Common myeloid progenitor, CD34-positive (primary cell): ENCODE data around the gene BRICD5.
A peak's percentile ranks its signal among the peaks of the same experiment; 100 is the strongest.

Experiments used
- CTCF ChIA-PET: fragments of 350-600 bp; sonication (Branson Sonifier 250); formaldehyde crosslinking; loops from one replicate; lab custom pipeline; 2021; ENCODE audit warnings: antibody characterized with exemption; lab: Charles Lee
- POLR2A ChIA-PET: fragments of 350-600 bp; sonication (Branson Sonifier 250); formaldehyde crosslinking; loops from one replicate; lab custom pipeline; 2021; ENCODE audit warnings: antibody characterized with exemption; lab: Charles Lee
- DNase-seq, 3 donors: peaks; one replicate each; pipeline versions ENCODE4 v3.0.0 to v3.0.0-alpha.2; 2013
- H3K27ac ChIP-seq, 2 experiments: 1 replicate in 1 of 2; 2 replicates in 1 of 2; pipeline ENCODE4 v1.7.0; 2013; ENCODE audit warnings: inconsistent platforms in 2 of 2, low read length in 2 of 2, mild to moderate bottlenecking in 2 of 2, low read depth in 1 of 2, moderate library complexity in 1 of 2; ENCODE audit not compliant: severe bottlenecking in 2 of 2, insufficient read depth in 1 of 2, poor library complexity in 1 of 2
- H3K27me3 ChIP-seq, 5 experiments: replicated peaks in 2 of 5; 1 replicate in 3 of 5; 2 replicates in 2 of 5; pipeline versions ENCODE4 v1.6.1 to v1.7.0; 2013; ENCODE audit warnings: low read length in 4 of 5, mild to moderate bottlenecking in 2 of 5, moderate library complexity in 2 of 5, inconsistent platforms in 1 of 5; ENCODE audit not compliant: insufficient read depth in 5 of 5, control insufficient read depth in 4 of 5
- H3K36me3 ChIP-seq, 4 experiments: 1 replicate in 2 of 4; 2 replicates in 2 of 4; pipeline versions ENCODE4 v1.6.1 to v1.7.0; 2013; ENCODE audit warnings: low read length in 3 of 4, control low read depth in 1 of 4, mild to moderate bottlenecking in 1 of 4; ENCODE audit not compliant: control insufficient read depth in 4 of 4, insufficient read depth in 4 of 4
- H3K4me1 ChIP-seq, 4 experiments: 1 replicate in 3 of 4; 2 replicates in 1 of 4; pipeline versions ENCODE4 v1.6.1 to v1.7.1; 2013; ENCODE audit warnings: low read length in 3 of 4, mild to moderate bottlenecking in 3 of 4, control low read depth in 1 of 4, inconsistent platforms in 1 of 4, moderate library complexity in 1 of 4; ENCODE audit not compliant: control insufficient read depth in 4 of 4, insufficient read depth in 4 of 4; ENCODE audit errors: control extremely low read depth in 1 of 4
- H3K4me3 ChIP-seq, 7 experiments: 1 replicate in 4 of 7; 2 replicates in 3 of 7; pipeline versions ENCODE4 v1.5.1 to v1.7.0; 2013; ENCODE audit warnings: mild to moderate bottlenecking in 7 of 7, low read length in 6 of 7, moderate library complexity in 6 of 7, inconsistent platforms in 2 of 7, low read depth in 2 of 7, control low read depth in 1 of 7; ENCODE audit not compliant: insufficient read depth in 4 of 7, control insufficient read depth in 1 of 7; ENCODE audit errors: extremely low read depth in 1 of 7
- H3K9me3 ChIP-seq, 5 experiments: 1 replicate in 4 of 5; 2 replicates in 1 of 5; pipeline versions ENCODE4 v1.6.1 to v1.7.1; 2013; ENCODE audit warnings: low read length in 4 of 5, mild to moderate bottlenecking in 2 of 5, inconsistent platforms in 1 of 5, low read depth in 1 of 5, moderate library complexity in 1 of 5; ENCODE audit not compliant: control insufficient read depth in 4 of 5, insufficient read depth in 2 of 5; ENCODE audit errors: control extremely low read depth in 1 of 5
- WGBS: methylation state at CpG from one replicate; pipeline ENCODE4 v1.1.5; 2013; ENCODE audit not compliant: insufficient coverage; 5-methylcytosine and 5-hydroxymethylcytosine counted together

BRICD5 gene

GRCh38 chr16:2178321-2179106, 32.1 kb downstream of the BRICD5 start:
- Histone ChIP-seq H3K36me3 (peaks cover 2 to 46% (median 30%) of the 10 kb centered on the region in 4 experiments), H3K4me1 (no peaks in the 10 kb centered on the region), H3K9me3 (no peaks in the 10 kb centered on the region), H3K27me3 (peaks cover 0 to 13% (median 0%) of the 10 kb centered on the region in 5 experiments), H3K27ac (no peak overlapping the region), H3K4me3 (no peak overlapping the region)
- POLR2A ChIA-PET = no interaction called here
- peak; percentile 29 to 74 (median 62) for DNase-seq
- CTCF ChIA-PET = interaction anchor here (0.8 to 1.2 kb wide), 2 partner anchors 13 to 16 kb away, joined by 3 read pairs; no protein-coding TSS in a partner anchor
- WGBS = 46% methylated on average over 75 of the region's 106 CpGs

GRCh38 chr16:2177561-2177960, 33.1 kb downstream of the BRICD5 start:
- CTCF ChIA-PET = interaction anchor here (0.8 to 1.2 kb wide), 2 partner anchors 14 to 17 kb away, joined by 3 read pairs; no protein-coding TSS in a partner anchor
- Histone ChIP-seq H3K4me1 (no peaks in the 10 kb centered on the region), H3K36me3 (peaks cover 2 to 56% (median 34%) of the 10 kb centered on the region in 4 experiments), H3K4me3 (no peak overlapping the region), H3K27ac (no peak overlapping the region), H3K9me3 (no peaks in the 10 kb centered on the region), H3K27me3 (peaks cover 0 to 13% (median 0%) of the 10 kb centered on the region in 5 experiments)
- DNase-seq = no peak
- over 99% methylated on average over 11 of the region's 20 CpGs for WGBS
- POLR2A ChIA-PET = no interaction called here

GRCh38 chr16:2177101-2177500, 33.6 kb downstream of the BRICD5 start:
- Histone ChIP-seq H3K27ac (no peak overlapping the region), H3K4me1 (no peaks in the 10 kb centered on the region), H3K9me3 (no peaks in the 10 kb centered on the region), H3K27me3 (peaks cover 0 to 13% (median 0%) of the 10 kb centered on the region in 5 experiments), H3K36me3 (peaks cover 2 to 59% (median 35%) of the 10 kb centered on the region in 4 experiments), H3K4me3 (no peak overlapping the region)
- POLR2A ChIA-PET = no interaction called here
- no peak for DNase-seq
- WGBS = 90% methylated on average over 18 of the region's 18 CpGs
- CTCF ChIA-PET = interaction anchor here (1.2 kb wide), 1 partner anchor 14 kb away, joined by 3 read pairs; no protein-coding TSS in a partner anchor

GRCh38 chr16:2176047-2176446, 34.6 kb downstream of the BRICD5 start:
- no peak for DNase-seq
- Histone ChIP-seq H3K36me3 (peaks cover 2 to 70% (median 40%) of the 10 kb centered on the region in 4 experiments), H3K27me3 (peaks cover 0 to 13% (median 0%) of the 10 kb centered on the region in 5 experiments), H3K9me3 (no peaks in the 10 kb centered on the region), H3K27ac (no peak overlapping the region), H3K4me3 (no peak overlapping the region), H3K4me1 (no peaks in the 10 kb centered on the region)
- POLR2A ChIA-PET = no interaction called here
- 96% methylated on average over 23 of the region's 23 CpGs for WGBS
- CTCF ChIA-PET = no interaction called here

- Histone ChIP-seq H3K9me3 (no peaks in the 10 kb centered on the region), H3K27ac (no peak overlapping the region), H3K4me3 (no peak overlapping the region), H3K36me3 (peaks cover 2 to 74% (median 43%) of the 10 kb centered on the region in 4 experiments), H3K27me3 (peaks cover 0 to 13% (median 0%) of the 10 kb centered on the region in 5 experiments), H3K4me1 (no peaks in the 10 kb centered on the region)
- POLR2A ChIA-PET = no interaction called here
- CTCF ChIA-PET = no interaction called here
- 96% methylated on average over 10 of the region's 10 CpGs for WGBS
- DNase-seq = no peak
Measured at GRCh38 chr16:2175454-2175853, 35.2 kb downstream of the BRICD5 start.

- Histone ChIP-seq H3K9me3 (no peaks in the 10 kb centered on the region), H3K27me3 (peaks cover 0 to 11% (median 0%) of the 10 kb centered on the region in 5 experiments), H3K4me1 (no peaks in the 10 kb centered on the region), H3K4me3 (no peak overlapping the region), H3K27ac (no peak overlapping the region), H3K36me3 (peaks cover 2 to 82% (median 45%) of the 10 kb centered on the region in 4 experiments)
- WGBS = 96% methylated on average over 21 of the region's 21 CpGs
- ChIA-PET CTCF (no interaction called here), POLR2A (interaction anchor here (0.5 kb wide), 1 partner anchor 270 kb away, joined by 8 read pairs; no protein-coding TSS in a partner anchor)
- DNase-seq = no peak
Measured at GRCh38 chr16:2174396-2175131, 36.1 kb downstream of the BRICD5 start.
